SK-N-SH (cell line): ENCODE measurements around the gene MLX. TPM values are rescaled to one million over a fixed set of nuclear protein-coding genes. Genes with fewer than 3 reads are reported as not detected.

Experiments used
- CTCF ChIA-PET: fragments of 300-600, 350-600 bp; formaldehyde crosslinking; extraction: SDS; loops from one replicate; lab custom pipeline; 2021; lab: Yijun Ruan, JAX
- POLR2A ChIA-PET: fragments of 350-600 bp; sonication (Branson Sonifier 250); formaldehyde crosslinking; extraction: SDS; loops from one replicate; lab custom pipeline; 2020; ENCODE audit warnings: antibody characterized with exemption, inconsistent platforms; lab: Yijun Ruan, JAX
- DNase-seq: peaks from one replicate; pipeline ENCODE4 v3.0.0; 2012
- H2AFZ ChIP-seq: fragments of 200-600 bp; sonication (generic); 2 replicates; pipeline ENCODE4 v1.8.1; 2016; ENCODE audit warnings: antibody characterized with exemption, mild to moderate bottlenecking, low read depth
- H3F3A ChIP-seq: fragments of 200-600 bp; sonication (generic); replicated peaks from 2 replicates; pipeline ENCODE3; 2016; ENCODE audit warnings: antibody characterized with exemption, mild to moderate bottlenecking; ENCODE audit not compliant: insufficient read depth
- H3K27ac ChIP-seq, 2 experiments: fragments of 200-500 bp in 1 of 2; fragments of 200-600 bp in 1 of 2; sonication (Bioruptor generic) in 1 of 2; sonication (generic), shearing (Covaris generic) in 1 of 2; 2 replicates each; pipeline versions ENCODE4 v1.5.1 to v1.6.1; 2014 to 2016; ENCODE audit warnings: low read depth in 2 of 2, inconsistent platforms in 1 of 2, low read length in 1 of 2, mild to moderate bottlenecking in 1 of 2, mixed read lengths in 1 of 2
- H3K27me3 ChIP-seq: fragments of 200-600 bp; sonication (generic), shearing (Covaris generic); 2 replicates; pipeline ENCODE4 v1.6.1; 2016; ENCODE audit warnings: mixed run types; ENCODE audit not compliant: insufficient read depth
- H3K36me3 ChIP-seq, 2 experiments: fragments of 200-500 bp in 1 of 2; fragments of 200-600 bp in 1 of 2; sonication (Bioruptor generic) in 1 of 2; sonication (generic) in 1 of 2; replicated peaks in 1 of 2; 2 replicates each; pipeline versions ENCODE3 to v1.5.1; 2014 to 2016; ENCODE audit warnings: low read length in 1 of 2, mild to moderate bottlenecking in 1 of 2; ENCODE audit not compliant: insufficient read depth in 2 of 2, control insufficient read depth in 1 of 2
- H3K4me1 ChIP-seq, 2 experiments: fragments of 200-500 bp in 1 of 2; fragments of 200-600 bp in 1 of 2; sonication (Bioruptor generic) in 1 of 2; sonication (generic), shearing (Covaris generic) in 1 of 2; 2 replicates each; pipeline versions ENCODE4 v1.5.1 to v1.6.1; 2014 to 2016; ENCODE audit warnings: low read depth in 1 of 2, low read length in 1 of 2, mixed run types in 1 of 2; ENCODE audit not compliant: insufficient read depth in 2 of 2, control insufficient read depth in 1 of 2
- H3K4me2 ChIP-seq: fragments of 200-600 bp; sonication (generic), shearing (Covaris generic); 2 replicates; pipeline ENCODE4 v1.6.1; 2017; ENCODE audit warnings: mixed run types
- H3K4me3 ChIP-seq, 2 experiments: fragments of 200-500 bp in 1 of 2; fragments of 200-600 bp in 1 of 2; sonication (Bioruptor generic) in 1 of 2; sonication (generic), shearing (Covaris generic) in 1 of 2; 2 replicates each; pipeline versions ENCODE4 v1.5.1 to v1.8.1; 2014 to 2016; ENCODE audit warnings: low read depth in 2 of 2, inconsistent platforms in 1 of 2, low read length in 1 of 2, mild to moderate bottlenecking in 1 of 2, mixed read lengths in 1 of 2, moderate library complexity in 1 of 2
- H3K79me2 ChIP-seq: fragments of 200-600 bp; sonication (generic); 2 replicates; pipeline ENCODE4 v1.8.1; 2017; ENCODE audit warnings: mild to moderate bottlenecking; ENCODE audit not compliant: insufficient read depth
- H3K9ac ChIP-seq: fragments of 200-600 bp; sonication (generic); 2 replicates; pipeline ENCODE4 v1.6.1; 2017; ENCODE audit warnings: mixed run types
- H3K9me2 ChIP-seq: fragments of 200-600 bp; sonication (generic); 2 replicates; pipeline ENCODE4 v1.6.1; 2017; ENCODE audit warnings: mixed run types
- H3K9me3 ChIP-seq: fragments of 200-600 bp; sonication (generic); 2 replicates; pipeline ENCODE4 v1.6.1; 2017; ENCODE audit warnings: mixed run types, mild to moderate bottlenecking, moderate library complexity
- H4K20me1 ChIP-seq: fragments of 200-600 bp; sonication (generic); 2 replicates; pipeline ENCODE4 v1.6.1; 2017; ENCODE audit warnings: mild to moderate bottlenecking, mixed run types; ENCODE audit not compliant: insufficient read depth
- CTCF ChIP-seq: fragments of 200-600 bp; sonication (generic); IDR thresholded peaks from 2 replicates; pipeline ENCODE4 v1.6.1; 2017; ENCODE audit warnings: antibody characterized with exemption, mild to moderate bottlenecking, moderate library complexity
- ELF1 ChIP-seq: IDR thresholded peaks from 2 replicates; pipeline ENCODE4 v1.4.0; 2012
- FOSL2 ChIP-seq: IDR thresholded peaks from 2 replicates; pipeline ENCODE4 v1.4.0; 2012; ENCODE audit warnings: low read depth, mild to moderate bottlenecking, moderate library complexity, borderline replicate concordance
- GABPA ChIP-seq: IDR thresholded peaks from 2 replicates; pipeline ENCODE4 v1.4.0; 2012; ENCODE audit warnings: low read depth, mild to moderate bottlenecking
- MAX ChIP-seq: IDR thresholded peaks from 2 replicates; pipeline ENCODE4 v1.4.0; 2012; ENCODE audit warnings: low read depth
- MEF2A ChIP-seq: IDR thresholded peaks from 2 replicates; pipeline ENCODE4 v1.4.0; 2012; ENCODE audit warnings: low read depth, borderline replicate concordance
- NFIC ChIP-seq: IDR thresholded peaks from 2 replicates; pipeline ENCODE4 v1.4.0; 2012; ENCODE audit warnings: borderline replicate concordance
- NRF1 ChIP-seq: IDR thresholded peaks from 2 replicates; pipeline ENCODE4 v1.6.1; 2012; ENCODE audit warnings: low read depth, mild to moderate bottlenecking, low read length
- RCOR1 ChIP-seq: fragments of 150-350 bp; IDR thresholded peaks from 2 replicates; pipeline ENCODE4 v1.6.1; 2017; ENCODE audit warnings: antibody characterized with exemption, low read length
- REST ChIP-seq: IDR thresholded peaks from 2 replicates; pipeline ENCODE4 v1.6.1; 2012; ENCODE audit warnings: mild to moderate bottlenecking, low read depth, low read length, moderate library complexity
- SMC3 ChIP-seq: IDR thresholded peaks from 2 replicates; pipeline ENCODE4 v1.6.1; 2012; ENCODE audit warnings: low read depth, low read length, improper control_type of control experiment
- TAF1 ChIP-seq: IDR thresholded peaks from 2 replicates; pipeline ENCODE4 v1.6.1; 2012; ENCODE audit warnings: low read depth, mild to moderate bottlenecking, low read length, moderate library complexity, borderline replicate concordance
- TEAD4 ChIP-seq: IDR thresholded peaks from 2 replicates; pipeline ENCODE4 v1.4.0; 2012; ENCODE audit warnings: mild to moderate bottlenecking, borderline replicate concordance; ENCODE audit not compliant: insufficient read depth
- YY1 ChIP-seq: IDR thresholded peaks from 2 replicates; pipeline ENCODE4 v1.4.0; 2012; ENCODE audit warnings: low read depth, mild to moderate bottlenecking
- WGBS: methylation state at CpG from one replicate; pipeline ENCODE4 v1.1.6; 2017; ENCODE audit warnings: low lambda C conversion rate; 5-methylcytosine and 5-hydroxymethylcytosine counted together
- polyA plus RNA-seq, 3 experiments: library from polyadenylated mRNA; depleted of rRNA; stranded (reverse); fragments of >200 nt; gene quantifications; 2 replicates each; pipeline ENCODE4 v1.2.3, GENCODE V29; 2012
- TF ChIP-seq, protein P1 (sequence below): IDR thresholded peaks from 2 replicates; pipeline ENCODE4; 2012
- TF ChIP-seq, protein P2 (sequence below): IDR thresholded peaks from 2 replicates; pipeline ENCODE4 v1.4.0; 2012; ENCODE audit warnings: low read depth, borderline replicate concordance
- TF ChIP-seq, protein P3 (sequence below): IDR thresholded peaks from 2 replicates; pipeline ENCODE4 v1.4.0; 2012; ENCODE audit warnings: low read depth, borderline replicate concordance

Gene MLX
- polyA plus RNA-seq, 1 of the 3 experiments (the other 2 are of a cell fraction) = 44.5 TPM

DNA sequence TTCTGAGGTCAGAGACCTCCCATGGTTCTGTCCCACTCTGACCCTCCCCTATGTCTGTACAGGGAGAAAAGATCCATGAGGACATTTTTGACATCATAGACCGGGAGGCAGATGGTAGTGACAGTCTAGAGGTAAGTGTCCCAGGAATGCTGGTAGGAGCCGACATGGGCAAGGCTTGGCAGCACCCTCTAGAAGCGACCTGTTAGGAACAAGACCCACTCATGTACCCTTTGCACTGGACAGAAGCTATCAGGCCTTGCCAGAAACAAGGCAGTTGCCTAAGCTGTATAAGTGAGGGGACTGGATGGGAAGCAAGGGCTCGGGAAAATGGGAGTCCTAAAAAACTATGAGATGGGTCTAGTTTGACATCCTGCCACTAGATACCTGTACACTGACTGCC lies 45.1 kb downstream of the MLX start:
- ChIA-PET CTCF (interaction anchor here (0.6 to 4.8 kb wide), 4 partner anchors 14 to 66 kb away, joined by 3 to 48 read pairs (median 4); partner anchors contain the start of genes CCR10 and PLEKHH3), POLR2A (interaction anchor here (1.1 kb wide), 1 partner anchor 42 kb away, joined by 3 read pairs; no protein-coding TSS in a partner anchor)
- DNase-seq = no peak
- Histone ChIP-seq H3K4me1 (peaks cover 0 to 5% of the 10 kb centered on the region in 2 experiments; a peak in 2 of 4 replicates), H3K27me3 (no peaks in the 10 kb centered on the region), H3K79me2 (peaks cover 36% of the 10 kb centered on the region), H3K9me3 (no peaks in the 10 kb centered on the region), H3K9ac (no peak overlapping the region), H3K36me3 (peaks cover 34 to 41% of the 10 kb centered on the region in 2 experiments), H3K4me3 (no peak overlapping the region), H3K27ac (no peak overlapping the region), H4K20me1 (peaks cover 8% of the 10 kb centered on the region; the same call in 1 of the 2 replicates), H3F3A (peaks cover 7% of the 10 kb centered on the region), H2AFZ (no peak overlapping the region), H3K4me2 (no peak overlapping the region), H3K9me2 (no peaks in the 10 kb centered on the region)
- WGBS = 88% methylated on average over 4 of the region's 4 CpGs
- TF ChIP-seq SMC3 (no peak), REST (no peak), MEF2A (no peak), TAF1 (no peak), RCOR1 (no peak), MAX (no peak), NRF1 (no peak), ELF1 (no peak), YY1 (no peak), FOSL2 (no peak)
- TF ChIP-seq, protein P1, sequence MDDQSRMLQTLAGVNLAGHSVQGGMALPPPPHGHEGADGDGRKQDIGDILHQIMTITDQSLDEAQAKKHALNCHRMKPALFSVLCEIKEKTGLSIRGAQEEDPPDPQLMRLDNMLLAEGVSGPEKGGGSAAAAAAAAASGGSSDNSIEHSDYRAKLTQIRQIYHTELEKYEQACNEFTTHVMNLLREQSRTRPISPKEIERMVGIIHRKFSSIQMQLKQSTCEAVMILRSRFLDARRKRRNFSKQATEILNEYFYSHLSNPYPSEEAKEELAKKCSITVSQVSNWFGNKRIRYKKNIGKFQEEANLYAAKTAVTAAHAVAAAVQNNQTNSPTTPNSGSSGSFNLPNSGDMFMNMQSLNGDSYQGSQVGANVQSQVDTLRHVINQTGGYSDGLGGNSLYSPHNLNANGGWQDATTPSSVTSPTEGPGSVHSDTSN = no peak

DNA sequence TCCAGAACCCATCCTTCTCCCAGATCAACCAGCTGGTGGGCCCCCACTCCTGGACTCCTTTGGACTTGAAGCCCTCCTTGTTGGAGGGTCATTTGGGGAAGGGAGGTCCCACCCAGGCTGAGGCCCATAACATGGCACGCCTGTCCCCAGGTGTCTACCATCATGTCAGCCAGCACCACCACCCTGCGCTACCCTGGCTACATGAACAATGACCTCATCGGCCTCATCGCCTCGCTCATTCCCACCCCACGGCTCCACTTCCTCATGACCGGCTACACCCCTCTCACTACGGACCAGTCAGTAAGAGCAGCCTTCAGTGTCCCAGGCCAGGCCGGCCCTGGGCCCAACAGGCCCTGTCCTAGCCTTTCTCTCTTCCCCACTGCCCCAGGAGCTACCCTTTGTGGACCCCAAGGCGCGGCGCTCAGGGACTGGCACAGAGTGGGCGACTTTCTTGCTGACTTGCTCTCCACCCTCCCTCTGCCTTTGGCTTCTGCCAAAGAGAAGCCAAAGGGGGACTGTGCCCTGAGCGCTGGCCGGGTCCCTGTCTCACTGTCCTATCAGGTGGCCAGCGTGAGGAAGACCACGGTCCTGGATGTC lies 46.9 kb downstream of the MLX start:
- H3K9me3 ChIP-seq = no peaks in the 10 kb centered on the region
- H3K4me2 ChIP-seq = no peak overlapping the region
- no peak for DNase-seq
- no peak overlapping the region for H3K27ac ChIP-seq
- ChIA-PET POLR2A (no interaction called here), CTCF (interaction anchor here (1.6 to 1.7 kb wide), 2 partner anchors 36 to 69 kb away, joined by 4 to 8 read pairs; partner anchors contain the start of gene PSMC3IP)
- H3K27me3 ChIP-seq = no peaks in the 10 kb centered on the region
- peaks cover 0 to 15% of the 10 kb centered on the region in 2 experiments; a peak in 2 of 4 replicates for H3K4me1 ChIP-seq
- H3K79me2 ChIP-seq = peaks cover 18% of the 10 kb centered on the region
- H2AFZ ChIP-seq = no peak overlapping the region
- no peak overlapping the region for H3K4me3 ChIP-seq
- H3K9ac ChIP-seq = no peak overlapping the region
- WGBS = 99% methylated on average over 9 of the region's 17 CpGs
- H3F3A ChIP-seq = peaks cover 15% of the 10 kb centered on the region
- no peaks in the 10 kb centered on the region for H4K20me1 ChIP-seq
- H3K9me2 ChIP-seq = no peaks in the 10 kb centered on the region
- H3K36me3 ChIP-seq = peaks cover 34 to 41% of the 10 kb centered on the region in 2 experiments
- TF ChIP-seq, protein P2, sequence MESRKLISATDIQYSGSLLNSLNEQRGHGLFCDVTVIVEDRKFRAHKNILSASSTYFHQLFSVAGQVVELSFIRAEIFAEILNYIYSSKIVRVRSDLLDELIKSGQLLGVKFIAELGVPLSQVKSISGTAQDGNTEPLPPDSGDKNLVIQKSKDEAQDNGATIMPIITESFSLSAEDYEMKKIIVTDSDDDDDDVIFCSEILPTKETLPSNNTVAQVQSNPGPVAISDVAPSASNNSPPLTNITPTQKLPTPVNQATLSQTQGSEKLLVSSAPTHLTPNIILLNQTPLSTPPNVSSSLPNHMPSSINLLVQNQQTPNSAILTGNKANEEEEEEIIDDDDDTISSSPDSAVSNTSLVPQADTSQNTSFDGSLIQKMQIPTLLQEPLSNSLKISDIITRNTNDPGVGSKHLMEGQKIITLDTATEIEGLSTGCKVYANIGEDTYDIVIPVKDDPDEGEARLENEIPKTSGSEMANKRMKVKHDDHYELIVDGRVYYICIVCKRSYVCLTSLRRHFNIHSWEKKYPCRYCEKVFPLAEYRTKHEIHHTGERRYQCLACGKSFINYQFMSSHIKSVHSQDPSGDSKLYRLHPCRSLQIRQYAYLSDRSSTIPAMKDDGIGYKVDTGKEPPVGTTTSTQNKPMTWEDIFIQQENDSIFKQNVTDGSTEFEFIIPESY = no peak
- TF ChIP-seq ELF1 (no peak), NFIC (no peak), GABPA (no peak), TEAD4 (no peak), CTCF (no peak)
- TF ChIP-seq, protein P3, sequence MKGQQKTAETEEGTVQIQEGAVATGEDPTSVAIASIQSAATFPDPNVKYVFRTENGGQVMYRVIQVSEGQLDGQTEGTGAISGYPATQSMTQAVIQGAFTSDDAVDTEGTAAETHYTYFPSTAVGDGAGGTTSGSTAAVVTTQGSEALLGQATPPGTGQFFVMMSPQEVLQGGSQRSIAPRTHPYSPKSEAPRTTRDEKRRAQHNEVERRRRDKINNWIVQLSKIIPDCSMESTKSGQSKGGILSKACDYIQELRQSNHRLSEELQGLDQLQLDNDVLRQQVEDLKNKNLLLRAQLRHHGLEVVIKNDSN = no peak
